Activated CD4-positive, alpha-beta T cell treated with anti-CD3 and anti-CD28 coated beads, Interleukin-10, Interleukin-2, amounts not matched to agents 100 ng/mL and 50 ng/mL, durations not matched to agents 16 hours and 8 hours (primary cell): ENCODE data around the gene KRT79.

Source experiments
- DNase-seq: peaks from one replicate; pipeline ENCODE4 v3.0.0-alpha.2; 2020

KRT79 gene

GRCh38 chr12:52832985-52833905 is 866 bp downstream of the KRT79 start:
- no peak for DNase-seq

- no peak for DNase-seq
Observed at GRCh38 chr12:52832451-52832850, 1.7 kb downstream of the KRT79 start.

- no peak for DNase-seq
Observed at GRCh38 chr12:52831251-52831650, 2.9 kb downstream of the KRT79 start.

- DNase-seq = no peak
Observed at GRCh38 chr12:52829986-52830770, 3.9 kb downstream of the KRT79 start.

GRCh38 chr12:52828591-52829021 is 5.5 kb downstream of the KRT79 start:
- DNase-seq = no peak

- DNase-seq = no peak
Observed at GRCh38 chr12:52828156-52828555, 6.0 kb downstream of the KRT79 start.

GRCh38 chr12:52827499-52828090 is 6.5 kb downstream of the KRT79 start:
- no peak for DNase-seq

- DNase-seq = no peak
Observed at GRCh38 chr12:52826611-52827498, 7.3 kb downstream of the KRT79 start.

- no peak for DNase-seq
Observed at GRCh38 chr12:52825961-52826360, 8.2 kb downstream of the KRT79 start.

- DNase-seq = no peak
Observed at GRCh38 chr12:52824741-52825410, 9.2 kb downstream of the KRT79 start.

GRCh38 chr12:52823761-52824450 is 10.2 kb downstream of the KRT79 start:
- DNase-seq = no peak

- DNase-seq = no peak
Observed at GRCh38 chr12:52822771-52823510, 11.2 kb downstream of the KRT79 start.

GRCh38 chr12:52821826-52822660 is 12.1 kb downstream of the KRT79 start:
- no peak for DNase-seq

- DNase-seq = no peak
Observed at GRCh38 chr12:52821071-52821730, 12.9 kb downstream of the KRT79 start.

- no peak for DNase-seq
Observed at GRCh38 chr12:52820521-52820920, 13.6 kb downstream of the KRT79 start.

- DNase-seq = no peak
Observed at GRCh38 chr12:52819731-52820510, 14.2 kb downstream of the KRT79 start.

- DNase-seq = no peak
Observed at GRCh38 chr12:52818887-52819420, 15.2 kb downstream of the KRT79 start.

GRCh38 chr12:52818388-52818787 is 15.7 kb downstream of the KRT79 start:
- DNase-seq = no peak
